Panc1 (cell line): ENCODE measurements around the gene LHPP. TPM values are rescaled to one million over a fixed set of nuclear protein-coding genes. Genes with fewer than 3 reads are reported as not detected.

Experiments used
- ATAC-seq: fragments of 200-7000 bp; cut with Tn5 transposase; 2 replicates; pipeline ENCODE4 v1.9.1; 2020; ENCODE audit warnings: mild to moderate bottlenecking, moderate library complexity
- BruUV-seq: library from RNA; stranded (reverse); fragments of 400-500 nt; replicated peaks from 2 replicates; lab custom pipeline; 2021; lab: Mats Ljungman, UMichigan
- CTCF ChIA-PET: fragments of 300-600 bp; sonication (Branson Sonifier 250); formaldehyde crosslinking; loops from one replicate; lab custom pipeline; 2022; ENCODE audit warnings: antibody characterized with exemption; lab: Charles Lee
- POLR2A ChIA-PET: fragments of 300-600 bp; sonication (Branson Sonifier 250); formaldehyde crosslinking; loops from one replicate; lab custom pipeline; 2022; ENCODE audit warnings: antibody characterized with exemption; lab: Charles Lee
- DNase-seq: peaks from one replicate; pipeline ENCODE4 v3.0.0-alpha.2; 2010; ENCODE audit warnings: low read depth, low spot score
- H3K27ac ChIP-seq: 2 replicates; pipeline ENCODE4 v1.5.1; 2011; ENCODE audit warnings: mild to moderate bottlenecking, low read length, inconsistent platforms
- H3K27me3 ChIP-seq: fragments of 200-500 bp; sonication (Bioruptor generic); 2 replicates; pipeline ENCODE4 v1.6.0; 2014; ENCODE audit warnings: low read length, inconsistent platforms; ENCODE audit not compliant: control insufficient read depth, insufficient read depth
- H3K36me3 ChIP-seq: fragments of 200-500 bp; sonication (Bioruptor generic); 2 replicates; pipeline ENCODE4 v1.5.1; 2014; ENCODE audit warnings: inconsistent platforms, mild to moderate bottlenecking, low read length, moderate library complexity; ENCODE audit not compliant: control insufficient read depth, insufficient read depth
- H3K4me1 ChIP-seq: 2 replicates; pipeline ENCODE4 v1.5.1; 2011; ENCODE audit warnings: inconsistent platforms, mild to moderate bottlenecking, low read length, moderate library complexity; ENCODE audit not compliant: control insufficient read depth, insufficient read depth
- H3K4me3 ChIP-seq, 2 experiments: 2 replicates each; pipeline ENCODE4 v1.5.1; 2011 to 2012; ENCODE audit warnings: low read depth in 2 of 2, low read length in 2 of 2, mild to moderate bottlenecking in 2 of 2, inconsistent platforms in 1 of 2, moderate library complexity in 1 of 2
- H3K9me3 ChIP-seq: fragments of 200-500 bp; sonication (Bioruptor generic); 2 replicates; pipeline ENCODE4 v1.5.1; 2014; ENCODE audit warnings: low read depth, mild to moderate bottlenecking, inconsistent platforms, low read length, moderate library complexity; ENCODE audit not compliant: control insufficient read depth, insufficient read depth
- CTCF ChIP-seq: fragments of 450-650 bp; IDR thresholded peaks from 2 replicates; pipeline ENCODE4 v1.5.1; 2017; ENCODE audit warnings: mild to moderate bottlenecking
- POLR2AphosphoS5 ChIP-seq: IDR thresholded peaks from 2 replicates; pipeline ENCODE4 v1.6.1; 2012; ENCODE audit warnings: mild to moderate bottlenecking, low read depth, low read length, moderate library complexity
- REST ChIP-seq, 2 experiments: IDR thresholded peaks; 2 replicates each; pipeline ENCODE4 v1.6.1; 2011 to 2012; ENCODE audit warnings: low read depth in 2 of 2, control low read depth in 1 of 2, low read length in 1 of 2, mild to moderate bottlenecking in 1 of 2, moderate library complexity in 1 of 2; ENCODE audit not compliant: insufficient read depth in 1 of 2
- SIN3A ChIP-seq: IDR thresholded peaks from 2 replicates; pipeline ENCODE4 v1.6.1; 2012; ENCODE audit warnings: low read depth, mild to moderate bottlenecking, low read length, moderate library complexity, borderline replicate concordance; ENCODE audit not compliant: insufficient read depth
- TCF7L2 ChIP-seq: IDR thresholded peaks from 2 replicates; pipeline ENCODE4 v1.6.1; 2011; ENCODE audit warnings: mild to moderate bottlenecking, low read depth, low read length, inconsistent platforms
- in situ Hi-C: cut with HindIII; loops from 2 replicates; pipeline ENCODE4 v1.10.0; 2016; ENCODE audit warnings: low sequenced_read_pairs, low pct_unique_long_range_greater_than_20kb
- intact Hi-C: fragments of 100-400 bp; cut with micrococcal nuclease; formaldehyde crosslinking; loops from one replicate; pipeline ENCODE4 v1.10.0; 2022; ENCODE audit not compliant: unreplicated experiment
- total RNA-seq: library from RNA; stranded (reverse); gene quantifications from one replicate; pipeline ENCODE4 v1.2.1, GENCODE V29; 2021; ENCODE audit not compliant: unreplicated experiment

The LHPP gene
- total RNA-seq, 1 experiment from 2014 or later = 15.0 TPM

GRCh38 chr10:124592736-124593430 is 131.3 kb downstream of the LHPP start:
- ChIA-PET CTCF (no interaction called here), POLR2A (no interaction called here)
- no peaks in the 10 kb centered on the region for H3K36me3 ChIP-seq
- H3K9me3 ChIP-seq = no peaks in the 10 kb centered on the region
- H3K4me3 ChIP-seq = no peak overlapping the region
- DNase-seq = no peak
- in situ Hi-C loops = no loop called here
- no TSS peak for BruUV-seq
- H3K4me1 ChIP-seq = no peaks in the 10 kb centered on the region
- intact Hi-C loops = no loop called here
- H3K27ac ChIP-seq = no peak overlapping the region
- TF ChIP-seq CTCF (no peak), TCF7L2 (no peak), SIN3A (no peak)
- ATAC-seq = no peak
- no peaks in the 10 kb centered on the region for H3K27me3 ChIP-seq

GRCh38 chr10:124593431-124593985 is 131.9 kb downstream of the LHPP start:
- no peak for TF ChIP-seq POLR2AphosphoS5
- TF ChIP-seq TCF7L2 = no peak
- TF ChIP-seq SIN3A = no peak
- no peak for TF ChIP-seq CTCF
- no peak for TF ChIP-seq REST (IDR thresholded peaks at IDR 0.05; ENCODE audit: insufficient read depth in 1 of 2, low read depth in 2 of 2, low read length in 1 of 2)
- no peak overlapping the region for H3K4me3 ChIP-seq
- ATAC-seq (no peak), DNase-seq (no peak)
- in situ Hi-C loops (no loop called here), intact Hi-C loops (no loop called here)
- POLR2A ChIA-PET = no interaction called here
- CTCF ChIA-PET = no interaction called here
- no peaks in the 10 kb centered on the region for H3K36me3 ChIP-seq
- H3K4me1 ChIP-seq = no peaks in the 10 kb centered on the region
- no peaks in the 10 kb centered on the region for H3K9me3 ChIP-seq
- BruUV-seq = no TSS peak
- H3K27ac ChIP-seq = no peak overlapping the region
- H3K27me3 ChIP-seq = no peaks in the 10 kb centered on the region
